ENCODE measurements around the gene SCN2A.

- TF ChIP-seq POLR2A (IDR thresholded peaks at IDR 0.05), result no peak
- TF ChIP-seq CTCF (IDR thresholded peaks at IDR 0.05), result no peak
Measured at GRCh38 chr2:165193178-165193777, 45.9 kb upstream of the SCN2A start.
